ENCODE results near the gene DDI2. TPM values are rescaled to one million over a fixed set of nuclear protein-coding genes. Genes with fewer than 3 reads are reported as not detected.

Gene DDI2
- total RNA-seq, 1 donor from 2014 or later = 23.3 TPM

DNA sequence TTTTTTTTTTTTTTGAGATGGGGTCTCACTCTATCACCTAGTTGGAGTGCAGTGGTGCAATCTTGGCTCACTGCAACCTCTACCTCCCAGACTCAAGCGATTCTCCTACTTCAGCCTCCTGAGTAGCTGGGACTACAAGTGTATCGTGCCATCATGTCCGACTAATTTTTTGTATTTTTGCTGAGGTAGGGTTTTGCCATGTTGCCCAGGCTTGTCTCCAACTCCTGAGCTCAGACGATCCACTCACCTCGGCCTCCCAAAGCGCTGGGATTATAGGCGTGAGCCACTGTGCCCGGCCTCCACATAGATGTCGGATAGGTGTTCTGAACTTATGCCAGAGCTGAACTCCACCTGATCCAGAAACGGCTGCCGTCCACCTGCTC lies 87.9 kb downstream of the DDI2 start:
- H3K4me3 Mint-ChIP-seq = no peak overlapping the region
- H4K20me1 ChIP-seq (ENCODE audit: low read depth) = peaks cover 27% of the 10 kb centered on the region
- no peak overlapping the region for H3K9ac ChIP-seq

GRCh38 chr1:15706751-15707150 lies 89.5 kb downstream of the DDI2 start:
- no peak overlapping the region for H3K4me3 Mint-ChIP-seq
- H4K20me1 ChIP-seq (ENCODE audit: low read depth) = peaks cover 23% of the 10 kb centered on the region
- H3K4me1 ChIP-seq = no peaks in the 10 kb centered on the region
- TF ChIP-seq EZH2 (IDR thresholded peaks at IDR 0.05) = no peak
- TF ChIP-seq, protein P1, sequence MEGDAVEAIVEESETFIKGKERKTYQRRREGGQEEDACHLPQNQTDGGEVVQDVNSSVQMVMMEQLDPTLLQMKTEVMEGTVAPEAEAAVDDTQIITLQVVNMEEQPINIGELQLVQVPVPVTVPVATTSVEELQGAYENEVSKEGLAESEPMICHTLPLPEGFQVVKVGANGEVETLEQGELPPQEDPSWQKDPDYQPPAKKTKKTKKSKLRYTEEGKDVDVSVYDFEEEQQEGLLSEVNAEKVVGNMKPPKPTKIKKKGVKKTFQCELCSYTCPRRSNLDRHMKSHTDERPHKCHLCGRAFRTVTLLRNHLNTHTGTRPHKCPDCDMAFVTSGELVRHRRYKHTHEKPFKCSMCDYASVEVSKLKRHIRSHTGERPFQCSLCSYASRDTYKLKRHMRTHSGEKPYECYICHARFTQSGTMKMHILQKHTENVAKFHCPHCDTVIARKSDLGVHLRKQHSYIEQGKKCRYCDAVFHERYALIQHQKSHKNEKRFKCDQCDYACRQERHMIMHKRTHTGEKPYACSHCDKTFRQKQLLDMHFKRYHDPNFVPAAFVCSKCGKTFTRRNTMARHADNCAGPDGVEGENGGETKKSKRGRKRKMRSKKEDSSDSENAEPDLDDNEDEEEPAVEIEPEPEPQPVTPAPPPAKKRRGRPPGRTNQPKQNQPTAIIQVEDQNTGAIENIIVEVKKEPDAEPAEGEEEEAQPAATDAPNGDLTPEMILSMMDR (IDR thresholded peaks at IDR 0.05) = no peak
- TF ChIP-seq EZH2phosphoT487 (IDR thresholded peaks at IDR 0.05) = no peak
- peaks cover 2% of the 10 kb centered on the region for H3K36me3 Mint-ChIP-seq
- H3F3A ChIP-seq (ENCODE audit: low read depth) = no peaks in the 10 kb centered on the region
- no peak overlapping the region for H3K4me2 ChIP-seq
- H3K27me3 ChIP-seq = no peaks in the 10 kb centered on the region
- H3K9ac ChIP-seq = no peak overlapping the region
- H2AFZ ChIP-seq (replicated peaks) = no peak overlapping the region
- peaks cover 36% of the 10 kb centered on the region for H3K79me2 ChIP-seq (ENCODE audit: low read depth)
- DNase-seq (ENCODE audit: low spot score) = no peak
- H3K36me3 ChIP-seq = no peaks in the 10 kb centered on the region
- H3K9me3 ChIP-seq (ENCODE audit: low read depth) = no peaks in the 10 kb centered on the region
- no peaks in the 10 kb centered on the region for H3K27me3 Mint-ChIP-seq (ENCODE audit: insufficient read depth, low read depth)
- no peak overlapping the region for H3K27ac ChIP-seq
- H3K9me3 Mint-ChIP-seq = no peaks in the 10 kb centered on the region
- H3K4me3 ChIP-seq = no peak overlapping the region
- no peak overlapping the region for H3K27ac Mint-ChIP-seq
- peaks cover 16% of the 10 kb centered on the region for H3K4me1 Mint-ChIP-seq

More for the DNA sequence above, 87.9 kb downstream of the DDI2 start:
- Histone ChIP-seq H3K36me3 (no peaks in the 10 kb centered on the region), H3K4me1 (no peaks in the 10 kb centered on the region), H3K4me3 (no peak overlapping the region), H3K27me3 (no peaks in the 10 kb centered on the region), H3K4me2 (no peak overlapping the region), H3K27ac (no peak overlapping the region), H3K9me3 (ENCODE audit: low read depth) (no peaks in the 10 kb centered on the region), H2AFZ (replicated peaks) (no peak overlapping the region), H3K79me2 (ENCODE audit: low read depth) (peaks cover 39% of the 10 kb centered on the region), H3F3A (ENCODE audit: low read depth) (no peaks in the 10 kb centered on the region)
- no peak for DNase-seq (ENCODE audit: low spot score)
- Mint-ChIP-seq H3K36me3 (peaks cover 2% of the 10 kb centered on the region), H3K9me3 (no peaks in the 10 kb centered on the region), H3K27ac (no peak overlapping the region), H3K4me1 (peaks cover 18% of the 10 kb centered on the region), H3K27me3 (ENCODE audit: insufficient read depth, low read depth) (no peaks in the 10 kb centered on the region)
- no peak for TF ChIP-seq EZH2phosphoT487 (IDR thresholded peaks at IDR 0.05)
- TF ChIP-seq EZH2 (IDR thresholded peaks at IDR 0.05) = no peak
- TF ChIP-seq, protein P1 (IDR thresholded peaks at IDR 0.05) = no peak

DNA sequence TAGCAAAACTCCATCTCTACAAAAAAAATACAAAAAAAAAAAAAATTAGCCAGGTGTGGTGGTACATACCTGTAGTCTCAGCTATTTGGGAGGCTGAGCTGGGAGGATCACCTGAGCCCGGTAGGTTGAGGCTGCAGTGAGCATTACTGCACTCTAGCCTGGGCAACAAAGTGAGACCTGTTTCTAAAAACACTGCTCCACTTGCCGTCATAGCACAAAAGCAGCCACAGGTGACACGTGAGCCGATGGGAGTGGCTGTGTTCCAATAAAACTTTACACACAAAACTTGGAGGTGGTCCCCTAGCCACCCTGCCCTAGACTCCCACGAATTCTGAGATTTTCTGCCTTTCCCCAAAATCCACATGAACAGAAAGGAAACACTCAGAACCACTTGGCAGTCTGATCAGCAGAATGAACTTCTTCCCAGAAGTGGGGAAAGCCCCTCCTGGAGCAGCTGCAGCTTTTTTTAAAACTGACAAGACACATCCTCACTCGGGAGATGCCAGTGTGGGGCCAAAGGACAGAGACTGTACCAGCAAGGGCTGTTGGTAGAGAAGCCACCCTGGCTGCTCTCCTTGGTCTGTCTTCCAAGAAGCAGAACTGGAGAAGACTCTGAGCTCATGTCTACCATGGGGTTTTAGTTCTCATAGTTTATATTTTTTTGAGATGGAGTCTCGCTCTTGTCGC lies 90.1 kb downstream of the DDI2 start:
- H3K4me3 Mint-ChIP-seq = no peak overlapping the region
- H3K9me3 Mint-ChIP-seq = no peaks in the 10 kb centered on the region
- Histone ChIP-seq H3K9me3 (ENCODE audit: low read depth) (no peaks in the 10 kb centered on the region), H3K4me1 (no peaks in the 10 kb centered on the region), H3K36me3 (no peaks in the 10 kb centered on the region), H2AFZ (replicated peaks) (no peak overlapping the region), H4K20me1 (ENCODE audit: low read depth) (peaks cover 23% of the 10 kb centered on the region), H3K79me2 (ENCODE audit: low read depth) (peaks cover 32% of the 10 kb centered on the region), H3F3A (ENCODE audit: low read depth) (no peaks in the 10 kb centered on the region), H3K4me2 (no peak overlapping the region), H3K27ac (no peak overlapping the region), H3K9ac (no peak overlapping the region), H3K27me3 (no peaks in the 10 kb centered on the region), H3K4me3 (no peak overlapping the region)
- no peak overlapping the region for H3K27ac Mint-ChIP-seq
- no peak for TF ChIP-seq EZH2 (IDR thresholded peaks at IDR 0.05)
- no peak for TF ChIP-seq EZH2phosphoT487 (IDR thresholded peaks at IDR 0.05)
- TF ChIP-seq, protein P1 (IDR thresholded peaks at IDR 0.05) = no peak
- H3K27me3 Mint-ChIP-seq (ENCODE audit: insufficient read depth, low read depth) = no peaks in the 10 kb centered on the region
- no peak for DNase-seq (ENCODE audit: low spot score)
- peaks cover 16% of the 10 kb centered on the region for H3K4me1 Mint-ChIP-seq
- H3K36me3 Mint-ChIP-seq = peaks cover 2% of the 10 kb centered on the region
